GM23248 (cell line): Measurements from ENCODE around the gene ONECUT3. TPM values are rescaled to one million over a fixed set of nuclear protein-coding genes. Genes with fewer than 3 reads are reported as not detected.
"Not testable (repeated sequence)": the region's sequence is repeated elsewhere in the genome, so short reads cannot be mapped to it uniquely, and the experiment has no call there.

Experiments used
- DNase-seq: peaks from one replicate; pipeline ENCODE4 v3.0.0-alpha.2; 2015
- H2AFZ ChIP-seq: fragments of 200-600 bp; sonication (generic); 2 replicates; pipeline ENCODE4 v1.6.1; 2016; ENCODE audit warnings: antibody characterized with exemption
- H3F3A ChIP-seq: fragments of 200-600 bp; sonication (generic); 2 replicates; pipeline ENCODE4 v1.6.1; 2016; ENCODE audit warnings: mild to moderate bottlenecking, antibody characterized with exemption, mixed run types; ENCODE audit not compliant: insufficient read depth
- H3K27ac ChIP-seq: fragments of 200-600 bp; sonication (generic); 2 replicates; pipeline ENCODE4 v1.5.1; 2016; ENCODE audit warnings: mild to moderate bottlenecking
- H3K27me3 ChIP-seq: fragments of 200-600 bp; sonication (generic); replicated peaks from 2 replicates; pipeline ENCODE4 v1.6.1; 2016; ENCODE audit warnings: mild to moderate bottlenecking; ENCODE audit not compliant: insufficient read depth
- H3K36me3 ChIP-seq: fragments of 200-600 bp; sonication (generic); 2 replicates; pipeline ENCODE4 v1.6.1; 2016; ENCODE audit warnings: low read depth, mild to moderate bottlenecking
- H3K4me1 ChIP-seq: fragments of 200-600 bp; sonication (generic); 2 replicates; pipeline ENCODE4 v1.6.1; 2016; ENCODE audit warnings: mild to moderate bottlenecking; ENCODE audit not compliant: insufficient read depth
- H3K4me2 ChIP-seq: fragments of 200-600 bp; sonication (generic); one replicate; pipeline ENCODE4 v1.6.1; 2016; ENCODE audit warnings: mild to moderate bottlenecking; ENCODE audit not compliant: unreplicated experiment
- H3K4me3 ChIP-seq: fragments of 200-600 bp; sonication (generic); 2 replicates; pipeline ENCODE4 v1.5.1; 2016; ENCODE audit warnings: mild to moderate bottlenecking
- H3K79me2 ChIP-seq: fragments of 200-600 bp; sonication (generic); 2 replicates; pipeline ENCODE4 v1.6.1; 2016; ENCODE audit warnings: mild to moderate bottlenecking; ENCODE audit not compliant: insufficient read depth
- H3K9ac ChIP-seq: fragments of 200-600 bp; sonication (generic); 2 replicates; pipeline ENCODE4 v1.6.1; 2016; ENCODE audit warnings: mild to moderate bottlenecking
- H3K9me2 ChIP-seq: fragments of 200-600 bp; sonication (generic); 2 replicates; pipeline ENCODE4 v1.6.1; 2016; ENCODE audit warnings: mixed run types, mild to moderate bottlenecking, moderate library complexity; ENCODE audit not compliant: insufficient read depth
- H3K9me3 ChIP-seq: fragments of 200-600 bp; sonication (generic); one replicate; pipeline ENCODE4 v1.6.1; 2017; ENCODE audit warnings: low read depth
- H4K20me1 ChIP-seq: fragments of 200-600 bp; sonication (generic); 2 replicates; pipeline ENCODE4 v1.6.0; 2016; ENCODE audit not compliant: insufficient read depth
- EZH2 ChIP-seq: fragments of 200-600 bp; sonication (generic); IDR thresholded peaks from 2 replicates; pipeline ENCODE4 v1.6.1; 2018; ENCODE audit warnings: antibody characterized with exemption, mild to moderate bottlenecking; ENCODE audit not compliant: insufficient read depth, poor library complexity, severe bottlenecking
- EZH2phosphoT487 ChIP-seq: fragments of 200-600 bp; sonication (generic); IDR thresholded peaks from 2 replicates; pipeline ENCODE4 v1.6.1; 2018; ENCODE audit warnings: antibody characterized with exemption, moderate library complexity, mild to moderate bottlenecking, low read depth; ENCODE audit not compliant: insufficient read depth
- WGBS, 2 experiments: methylation state at CpG; one replicate each; pipeline ENCODE4 v1.1.6; 2015 to 2017; ENCODE audit warnings: low lambda C conversion rate in 2 of 2, low coverage in 1 of 2; ENCODE audit errors: missing lambda C conversion rate in 2 of 2; 5-methylcytosine and 5-hydroxymethylcytosine counted together
- in situ Hi-C: fragments of 300-500 bp; cut with MboI; formaldehyde crosslinking; loops from 2 replicates; pipeline ENCODE4 v1.15.0; 2020
- polyA plus RNA-seq: library from polyadenylated mRNA; unstranded; fragments of >200 nt; fragmentation: Nextera tagmentation; extraction: Ambion mirVana; gene quantifications from 2 replicates; pipeline ENCODE4 v1.2.1, GENCODE V29; 2016
- total RNA-seq: library from RNA; depleted of rRNA; stranded (reverse); fragments of >200 nt; shearing (Covaris generic); gene quantifications from 2 replicates; pipeline ENCODE4 v1.2.3, GENCODE V29; 2014

Gene ONECUT3
- total and polyA plus RNA-seq, 2 experiments from 2014 or later = not detected

GRCh38 chr19:1760020-1760419, 6.7 kb downstream of the ONECUT3 start:
- no peaks in the 10 kb centered on the region for H3K36me3 ChIP-seq
- TF ChIP-seq EZH2 (peak; percentile 2), EZH2phosphoT487 (no peak)
- H3K9me3 ChIP-seq = no peaks in the 10 kb centered on the region
- H3K9ac ChIP-seq = no peak overlapping the region
- no peak for DNase-seq
- H3K27me3 ChIP-seq = peaks cover 96% of the 10 kb centered on the region
- H3F3A ChIP-seq = no peaks in the 10 kb centered on the region; the same call in 1 of the 2 replicates
- H3K4me2 ChIP-seq = no peak overlapping the region
- 2% methylated on average over 10 to 17 of the region's 17 CpGs for WGBS, 2 experiments
- H3K4me3 ChIP-seq = no peak overlapping the region
- H2AFZ ChIP-seq = no peak overlapping the region
- no peaks in the 10 kb centered on the region for H3K79me2 ChIP-seq
- in situ Hi-C loops = no loop called here
- H3K4me1 ChIP-seq = no peaks in the 10 kb centered on the region
- no peaks in the 10 kb centered on the region for H4K20me1 ChIP-seq
- no peak overlapping the region for H3K27ac ChIP-seq
- no peaks in the 10 kb centered on the region for H3K9me2 ChIP-seq

GRCh38 chr19:1760786-1761527, 7.7 kb downstream of the ONECUT3 start:
- in situ Hi-C loops, H3F3A ChIP-seq, DNase-seq, H3K27ac ChIP-seq, H4K20me1 ChIP-seq, H3K4me3 ChIP-seq, H3K4me2 ChIP-seq, H2AFZ ChIP-seq, H3K36me3 ChIP-seq, H3K4me1 ChIP-seq, H3K9me2 ChIP-seq, H3K79me2 ChIP-seq, H3K9ac ChIP-seq, H3K9me3 ChIP-seq: not testable (repeated sequence)
- peaks cover 96% of the 10 kb centered on the region for H3K27me3 ChIP-seq
- TF ChIP-seq EZH2 = peak; percentile 79
- 11 to 15% methylated on average over 12 to 15 of the region's 15 CpGs for WGBS, 2 experiments

GRCh38 chr19:1761528-1762242, 8.4 kb downstream of the ONECUT3 start:
- Histone ChIP-seq H4K20me1 (no peaks in the 10 kb centered on the region), H3K4me2 (no peak overlapping the region), H3K9me3 (no peaks in the 10 kb centered on the region), H3K27me3 (peaks cover 96% of the 10 kb centered on the region), H3K79me2 (no peaks in the 10 kb centered on the region), H3K27ac (no peak overlapping the region), H3F3A (no peaks in the 10 kb centered on the region; the same call in 1 of the 2 replicates), H3K36me3 (no peaks in the 10 kb centered on the region), H3K9ac (no peak overlapping the region), H3K4me3 (no peak overlapping the region), H3K9me2 (no peaks in the 10 kb centered on the region), H3K4me1 (no peaks in the 10 kb centered on the region), H2AFZ (no peak overlapping the region)
- WGBS, 2 experiments = 2% methylated on average over 29 to 30 of the region's 30 CpGs
- in situ Hi-C loops = no loop called here
- no peak for DNase-seq
- no peak for TF ChIP-seq EZH2
- TF ChIP-seq EZH2phosphoT487 = no peak

- Histone ChIP-seq H3K9ac (no peak overlapping the region), H3K4me2 (no peak overlapping the region), H3K27ac (no peak overlapping the region), H3K36me3 (no peaks in the 10 kb centered on the region), H3K79me2 (no peaks in the 10 kb centered on the region), H3K9me2 (no peaks in the 10 kb centered on the region), H3K27me3 (peaks cover 94% of the 10 kb centered on the region), H2AFZ (no peak overlapping the region), H4K20me1 (no peaks in the 10 kb centered on the region), H3K4me1 (no peaks in the 10 kb centered on the region), H3K9me3 (no peaks in the 10 kb centered on the region), H3K4me3 (no peak overlapping the region), H3F3A (no peaks in the 10 kb centered on the region; the same call in 1 of the 2 replicates)
- WGBS, 2 experiments = 3 to 4% methylated on average over 30 to 50 of the region's 56 CpGs
- in situ Hi-C loops = no loop called here
- TF ChIP-seq EZH2 (no peak), EZH2phosphoT487 (no peak)
- no peak for DNase-seq
These were observed 9.2 kb downstream of the ONECUT3 start for GRCh38 chr19:1762243-1763117.
